ENCODE measurements around the gene EPHA5. TPM values are rescaled to one million over a fixed set of nuclear protein-coding genes. Genes with fewer than 3 reads are reported as not detected.

The EPHA5 gene
- total RNA-seq, 1 experiment from 2014 or later = not detected

DNA sequence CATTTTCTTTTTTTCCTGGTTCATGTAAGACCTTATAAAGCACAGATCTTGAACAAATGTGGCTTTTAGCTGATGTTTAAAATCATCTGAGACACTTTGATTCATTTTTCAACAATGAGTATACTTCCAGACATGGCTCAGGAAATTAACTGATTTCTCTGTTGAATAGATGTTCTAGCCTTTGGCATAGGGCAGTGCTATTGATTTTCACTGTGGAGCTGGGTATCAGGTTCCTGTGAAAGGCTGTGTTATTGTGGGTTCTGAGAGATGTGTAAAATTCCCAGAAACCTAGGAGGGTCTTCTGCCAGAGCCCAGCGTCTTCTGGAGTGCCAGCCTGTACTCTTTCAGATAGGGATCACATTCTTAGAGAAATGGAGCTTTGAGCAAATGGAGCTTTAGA lies 278.9 kb downstream of the EPHA5 start:
- no peak overlapping the region for H3K27ac Mint-ChIP-seq
- H3K36me3 Mint-ChIP-seq (ENCODE audit: insufficient read depth in 1 of 3, low read depth in 3 of 3) = no peaks in the 10 kb centered on the region; a peak in 1 of 7 replicates
- H3K4me1 Mint-ChIP-seq = no peaks in the 10 kb centered on the region
- Histone ChIP-seq H3K14ac (ENCODE audit: insufficient read depth, low read length) (no peak overlapping the region), H3K9ac (ENCODE audit: extremely low read depth, insufficient read length, low read length) (no peak overlapping the region), H3K23me2 (ENCODE audit: insufficient read length, low read depth, low read length, poor library complexity, severe bottlenecking) (no peaks in the 10 kb centered on the region), H4K91ac (ENCODE audit: insufficient read length, low read depth, low read length) (no peak overlapping the region), H3K56ac (ENCODE audit: insufficient read length, low read depth, low read length) (no peak overlapping the region), H3K27me3 (ENCODE audit: insufficient read depth, low read length) (no peaks in the 10 kb centered on the region), H2AFZ (ENCODE audit: low read length) (no peak overlapping the region), H2BK15ac (ENCODE audit: low read depth, low read length) (no peak overlapping the region), H3K27ac (ENCODE audit: insufficient read length, low read depth, low read length) (no peak overlapping the region), H3K79me2 (ENCODE audit: insufficient read depth, low read length) (no peaks in the 10 kb centered on the region), H2BK12ac (ENCODE audit: insufficient read length, low read depth, low read length) (no peak overlapping the region), H3T11ph (ENCODE audit: low read length) (no peak overlapping the region), H3K79me1 (ENCODE audit: insufficient read depth, low read depth, low read length, poor library complexity, severe bottlenecking) (no peaks in the 10 kb centered on the region), H3K18ac (ENCODE audit: insufficient read length, low read depth, low read length) (no peak overlapping the region), H4K8ac (replicated peaks; ENCODE audit: insufficient read length, low read depth, low read length) (no peak overlapping the region), H3K23ac (ENCODE audit: insufficient read length, low read depth, low read length) (no peak overlapping the region), H4K5ac (ENCODE audit: insufficient read length, low read depth, low read length) (no peak overlapping the region), H2BK20ac (ENCODE audit: low read depth, low read length, poor library complexity, severe bottlenecking) (no peak overlapping the region), H2BK5ac (ENCODE audit: insufficient read length, low read length) (no peak overlapping the region), H3K4me2 (ENCODE audit: insufficient read depth, insufficient read length, low read length) (no peak overlapping the region), H3K9me3 (ENCODE audit: control insufficient read depth, low read depth, low read length) (no peaks in the 10 kb centered on the region), H4K20me1 (ENCODE audit: control insufficient read depth, insufficient read depth, insufficient read length) (no peaks in the 10 kb centered on the region), H2AK5ac (ENCODE audit: insufficient read length, low read length) (no peak overlapping the region), H3K4ac (ENCODE audit: low read depth, low read length) (no peak overlapping the region), H2BK120ac (ENCODE audit: low read depth, low read length, poor library complexity, severe bottlenecking) (no peak overlapping the region), H3K4me1 (ENCODE audit: insufficient read depth, low read length) (no peaks in the 10 kb centered on the region)
- no peak for DNase-seq
- no peak overlapping the region for H3K4me3 Mint-ChIP-seq
- H3K9me3 Mint-ChIP-seq = 0 out of 5 replicates have a peak, but pooled peaks cover 0 to 2% of the 10 kb centered on the region in 2 experiments
- TF ChIP-seq, protein P1, sequence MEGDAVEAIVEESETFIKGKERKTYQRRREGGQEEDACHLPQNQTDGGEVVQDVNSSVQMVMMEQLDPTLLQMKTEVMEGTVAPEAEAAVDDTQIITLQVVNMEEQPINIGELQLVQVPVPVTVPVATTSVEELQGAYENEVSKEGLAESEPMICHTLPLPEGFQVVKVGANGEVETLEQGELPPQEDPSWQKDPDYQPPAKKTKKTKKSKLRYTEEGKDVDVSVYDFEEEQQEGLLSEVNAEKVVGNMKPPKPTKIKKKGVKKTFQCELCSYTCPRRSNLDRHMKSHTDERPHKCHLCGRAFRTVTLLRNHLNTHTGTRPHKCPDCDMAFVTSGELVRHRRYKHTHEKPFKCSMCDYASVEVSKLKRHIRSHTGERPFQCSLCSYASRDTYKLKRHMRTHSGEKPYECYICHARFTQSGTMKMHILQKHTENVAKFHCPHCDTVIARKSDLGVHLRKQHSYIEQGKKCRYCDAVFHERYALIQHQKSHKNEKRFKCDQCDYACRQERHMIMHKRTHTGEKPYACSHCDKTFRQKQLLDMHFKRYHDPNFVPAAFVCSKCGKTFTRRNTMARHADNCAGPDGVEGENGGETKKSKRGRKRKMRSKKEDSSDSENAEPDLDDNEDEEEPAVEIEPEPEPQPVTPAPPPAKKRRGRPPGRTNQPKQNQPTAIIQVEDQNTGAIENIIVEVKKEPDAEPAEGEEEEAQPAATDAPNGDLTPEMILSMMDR (conservative IDR thresholded peaks at IDR 0.05) = no peak
- H3K27me3 Mint-ChIP-seq (ENCODE audit: low read depth) = no peaks in the 10 kb centered on the region
- no CpG with 5 or more reads among the region's 1 CpG for WGBS (ENCODE audit: extremely low coverage, insufficient read length, low lambda C conversion rate)
